Prostate gland (tissue), 2 donors: ENCODE measurements around the gene ZNF506. TPM values are rescaled to one million over a fixed set of nuclear protein-coding genes. Genes with fewer than 3 reads are reported as not detected.
"Not testable (repeated sequence)": the region's sequence is repeated elsewhere in the genome, so short reads cannot be mapped to it uniquely, and the experiment has no call there.

Source experiments
- DNase-seq: peaks from one replicate; pipeline ENCODE4 v3.0.0-alpha.2; 2019; ENCODE audit warnings: low spot score
- H3K27ac ChIP-seq, 2 donors: fragments of 200-600 bp; sonication (generic); 2 replicates each; pipeline ENCODE4 v1.5.1; 2017 to 2019
- H3K27me3 ChIP-seq: fragments of 200-600 bp; sonication (generic); replicated peaks from 2 replicates; pipeline ENCODE4 v1.5.1; 2019; ENCODE audit not compliant: insufficient read depth
- H3K36me3 ChIP-seq, 2 donors: fragments of 200-600 bp; sonication (generic); 1 replicate in 1 of 2; 2 replicates in 1 of 2; pipeline versions ENCODE4 v1.5.1 to v1.8.1; 2017 to 2019
- H3K4me1 ChIP-seq: fragments of 200-600 bp; sonication (generic); replicated peaks from 2 replicates; pipeline ENCODE4 v1.5.1; 2019
- H3K4me3 ChIP-seq, 2 donors: fragments of 200-600 bp; sonication (generic); 2 replicates each; pipeline ENCODE4 v1.5.1; 2017 to 2019
- H3K9me3 ChIP-seq: fragments of 200-600 bp; sonication (generic); 2 replicates; pipeline ENCODE4 v1.5.1; 2017
- POLR2A ChIP-seq: fragments of 450-650 bp; IDR thresholded peaks from one replicate; pipeline ENCODE4 v1.6.1; 2016; ENCODE audit warnings: antibody characterized with exemption, mild to moderate bottlenecking
- POLR2AphosphoS5 ChIP-seq: sonication (generic); formaldehyde crosslinking; IDR thresholded peaks from one replicate; pipeline ENCODE4 v1.6.1; 2017; ENCODE audit warnings: antibody characterized with exemption
- WGBS: methylation state at CpG from one replicate; pipeline ENCODE4 v1.1.5; 2018; 5-methylcytosine and 5-hydroxymethylcytosine counted together
- intact Hi-C: fragments of 100-400 bp; cut with DNase I; formaldehyde crosslinking; loops from one replicate; pipeline ENCODE4 v1.14.2; 2022
- total RNA-seq, 2 donors: library from RNA; depleted of rRNA; stranded (reverse); fragments of >200 nt; gene quantifications; one replicate each; pipeline ENCODE4 v1.1.0, GENCODE V29; 2016
- TF ChIP-seq, protein P1 (sequence below), 4 experiments: fragments of 200-600 bp in 2 of 4; fragments of 450-650 bp in 2 of 4; sonication (generic) in 2 of 4; IDR thresholded peaks; 1 replicate in 3 of 4; 2 replicates in 1 of 4; pipeline ENCODE4 v1.5.1; 2016 to 2019; ENCODE audit warnings: antibody characterized with exemption in 4 of 4, mild to moderate bottlenecking in 2 of 4, moderate library complexity in 2 of 4

ZNF506 gene
- total RNA-seq, 2 donors from 2014 or later, result 35.7 to 37.2 TPM

DNA sequence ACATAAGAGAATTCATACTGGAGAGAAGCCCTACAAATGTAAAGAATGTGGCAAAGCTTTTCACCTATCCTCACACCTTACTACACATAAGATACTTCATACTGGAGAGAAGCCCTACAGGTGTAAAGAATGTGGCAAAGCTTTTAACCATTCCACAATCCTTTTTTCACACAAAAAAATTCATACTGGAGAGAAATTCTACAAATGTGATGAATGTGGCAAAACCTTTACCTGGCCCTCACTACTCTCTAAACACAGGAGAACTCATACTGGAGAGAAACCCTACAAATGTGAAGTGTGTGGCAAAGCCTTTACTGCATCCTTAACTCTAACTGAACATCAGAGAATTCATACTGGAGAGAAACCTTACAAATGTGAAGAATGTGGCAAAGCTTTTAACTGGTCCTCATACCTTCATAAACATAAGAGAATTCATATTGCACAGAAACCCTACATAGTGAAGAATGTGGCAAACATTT lies 14.0 kb upstream of the ZNF506 start:
- intact Hi-C loops, result no loop called here
- no peak for DNase-seq
- TF ChIP-seq POLR2AphosphoS5 (no peak), POLR2A (no peak)
- TF ChIP-seq, protein P1, sequence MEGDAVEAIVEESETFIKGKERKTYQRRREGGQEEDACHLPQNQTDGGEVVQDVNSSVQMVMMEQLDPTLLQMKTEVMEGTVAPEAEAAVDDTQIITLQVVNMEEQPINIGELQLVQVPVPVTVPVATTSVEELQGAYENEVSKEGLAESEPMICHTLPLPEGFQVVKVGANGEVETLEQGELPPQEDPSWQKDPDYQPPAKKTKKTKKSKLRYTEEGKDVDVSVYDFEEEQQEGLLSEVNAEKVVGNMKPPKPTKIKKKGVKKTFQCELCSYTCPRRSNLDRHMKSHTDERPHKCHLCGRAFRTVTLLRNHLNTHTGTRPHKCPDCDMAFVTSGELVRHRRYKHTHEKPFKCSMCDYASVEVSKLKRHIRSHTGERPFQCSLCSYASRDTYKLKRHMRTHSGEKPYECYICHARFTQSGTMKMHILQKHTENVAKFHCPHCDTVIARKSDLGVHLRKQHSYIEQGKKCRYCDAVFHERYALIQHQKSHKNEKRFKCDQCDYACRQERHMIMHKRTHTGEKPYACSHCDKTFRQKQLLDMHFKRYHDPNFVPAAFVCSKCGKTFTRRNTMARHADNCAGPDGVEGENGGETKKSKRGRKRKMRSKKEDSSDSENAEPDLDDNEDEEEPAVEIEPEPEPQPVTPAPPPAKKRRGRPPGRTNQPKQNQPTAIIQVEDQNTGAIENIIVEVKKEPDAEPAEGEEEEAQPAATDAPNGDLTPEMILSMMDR (IDR thresholded peaks at IDR 0.05), result no peak
- Histone ChIP-seq H3K27ac (no peak overlapping the region), H3K9me3 (peaks cover 6% of the 10 kb centered on the region), H3K4me1 (no peaks in the 10 kb centered on the region), H3K36me3 (no peaks in the 10 kb centered on the region), H3K27me3 (no peaks in the 10 kb centered on the region), H3K4me3 (no peak overlapping the region)

DNA sequence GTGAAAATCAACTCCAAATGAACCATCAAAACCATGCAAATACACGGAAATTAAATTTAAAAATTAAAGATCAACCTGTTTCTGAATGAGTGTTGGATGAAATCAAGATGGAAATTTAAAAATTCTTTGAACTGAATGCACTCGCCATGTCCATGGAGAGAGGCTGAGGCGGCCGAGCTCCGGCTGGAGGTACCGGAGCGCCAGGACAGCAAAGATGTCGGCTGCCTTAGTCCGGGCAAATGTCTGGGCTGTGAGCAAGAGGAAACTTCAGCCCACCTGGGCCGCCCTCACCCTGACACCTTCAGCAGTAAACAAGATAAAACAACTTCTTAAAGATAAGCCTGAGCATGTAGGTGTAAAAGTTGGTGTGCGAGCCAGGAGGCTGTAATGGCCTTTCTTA lies 5.3 kb upstream of the ZNF506 start:
- H3K9me3 ChIP-seq, result no peaks in the 10 kb centered on the region
- no peak overlapping the region for H3K27ac ChIP-seq
- H3K27me3 ChIP-seq, result no peaks in the 10 kb centered on the region
- H3K36me3 ChIP-seq, result no peaks in the 10 kb centered on the region
- intact Hi-C loops, result no loop called here
- H3K4me3 ChIP-seq, result no peak overlapping the region
- DNase-seq, result no peak
- 93% methylated on average over 11 of the region's 11 CpGs for WGBS
- TF ChIP-seq, protein P1 (IDR thresholded peaks at IDR 0.05), result no peak
- H3K4me1 ChIP-seq, result no peaks in the 10 kb centered on the region

DNA sequence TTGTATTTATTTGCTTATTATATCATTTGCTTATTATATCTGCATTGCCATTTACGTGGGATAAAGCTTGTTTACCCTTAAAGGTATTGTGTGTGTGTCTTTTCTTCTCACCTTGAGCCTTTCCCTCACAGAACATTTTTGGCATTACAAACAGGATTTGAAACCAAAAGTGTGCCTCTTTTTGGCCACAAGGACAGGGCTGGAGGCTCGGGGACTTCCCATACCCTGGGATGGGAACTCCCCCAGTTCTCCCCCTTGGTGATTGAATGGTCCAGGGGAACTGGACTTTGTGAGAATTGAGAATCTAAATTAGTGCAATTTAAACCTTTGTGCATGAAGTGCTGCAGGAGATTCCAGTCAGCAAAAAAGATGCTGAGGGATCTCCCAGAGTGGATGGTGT lies 2.4 kb upstream of the ZNF506 start:
- 87% methylated on average over 2 of the region's 2 CpGs for WGBS
- Histone ChIP-seq H3K4me1 (no peaks in the 10 kb centered on the region), H3K4me3 (no peak overlapping the region), H3K36me3 (no peaks in the 10 kb centered on the region), H3K27me3 (no peaks in the 10 kb centered on the region), H3K27ac (no peak overlapping the region), H3K9me3 (no peaks in the 10 kb centered on the region)
- DNase-seq, result no peak
- TF ChIP-seq, protein P1 (IDR thresholded peaks at IDR 0.05), result no peak
- TF ChIP-seq POLR2A, result no peak
- TF ChIP-seq POLR2AphosphoS5, result no peak
- intact Hi-C loops, result loop anchor here (5.0 kb wide), 2 partner anchors 43 to 1198 kb away; partner anchors contain the start of genes ZNF253 and ZNF430

DNA sequence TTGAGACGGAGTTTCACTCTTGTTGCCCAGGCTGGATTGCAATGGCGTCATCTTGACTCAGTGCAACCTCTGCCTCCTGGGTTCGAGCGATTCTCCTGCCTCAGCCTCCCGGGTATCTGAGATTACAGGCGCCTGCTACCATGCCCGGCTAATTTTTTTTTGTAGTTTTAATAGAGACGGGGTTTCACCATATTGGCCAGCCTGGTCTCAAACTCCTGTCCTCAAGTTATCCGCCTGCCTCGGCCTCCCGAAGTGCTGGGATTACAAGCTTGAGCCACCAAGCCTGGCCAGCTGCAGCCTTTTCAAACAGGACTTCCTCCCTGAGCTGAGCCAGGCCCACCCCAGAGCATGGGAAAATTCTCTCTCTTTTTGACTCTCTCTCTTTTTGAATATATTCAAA lies 426 bp upstream of the ZNF506 start:
- Histone ChIP-seq H3K4me3 (peak overlapping the region; percentile 58 to 78), H3K27ac (peak overlapping the region; percentile 83 to 98)
- not testable (repeated sequence) for DNase-seq, H3K9me3 ChIP-seq, H3K4me1 ChIP-seq, H3K27me3 ChIP-seq, H3K36me3 ChIP-seq
- WGBS, result 4% methylated on average over 11 of the region's 11 CpGs
- intact Hi-C loops, result loop anchor here (5.0 kb wide), 2 partner anchors 45 to 1200 kb away; partner anchors contain the start of genes ZNF253 and ZNF430

DNA sequence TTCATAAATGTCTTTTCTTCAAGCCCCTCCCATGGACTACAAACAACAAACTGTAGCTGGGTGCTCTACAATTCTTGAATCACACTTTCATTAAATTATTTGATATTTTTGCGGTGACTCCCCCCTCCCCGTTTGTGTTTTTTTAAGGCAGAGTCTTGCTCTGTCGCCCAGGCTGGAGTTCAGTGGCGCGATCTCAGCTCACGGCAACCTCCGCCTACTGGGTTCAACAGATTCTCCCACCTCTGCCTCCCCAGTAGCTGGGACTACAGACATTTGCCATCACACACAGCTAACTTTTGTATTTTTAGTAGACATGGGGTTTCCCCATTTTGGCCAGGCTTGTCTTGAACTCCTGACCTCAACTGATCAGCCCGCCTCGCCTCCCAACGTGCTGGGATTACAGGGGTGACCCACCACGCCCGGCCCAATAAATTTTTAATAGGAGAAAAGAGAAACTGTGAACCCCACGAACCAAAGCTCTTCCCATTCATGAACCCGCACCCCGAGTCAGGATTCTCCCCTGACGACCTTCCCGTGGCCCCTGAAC lies 703 bp downstream of the ZNF506 start:
- H3K4me3 ChIP-seq, result peak overlapping the region; percentile 58 to 78
- intact Hi-C loops, result loop anchor here (5.0 kb wide), 2 partner anchors 46 to 1201 kb away; partner anchors contain the start of genes ZNF253 and ZNF430
- WGBS, result 17% methylated on average over 17 of the region's 17 CpGs
- DNase-seq, result no peak
- H3K36me3 ChIP-seq, result no peaks in the 10 kb centered on the region
- H3K27me3 ChIP-seq, result no peaks in the 10 kb centered on the region
- H3K4me1 ChIP-seq, result no peaks in the 10 kb centered on the region
- no peaks in the 10 kb centered on the region for H3K9me3 ChIP-seq
- TF ChIP-seq, protein P1 (IDR thresholded peaks at IDR 0.05), result no peak
- TF ChIP-seq POLR2A (no peak), POLR2AphosphoS5 (no peak)
- H3K27ac ChIP-seq, result peak overlapping the region; percentile 83 to 98
